Breast epithelium (tissue), 3 donors: ENCODE measurements around the gene UBE2M.

Experiments used
- CTCF ChIP-seq, 3 donors: fragments of 450-650 bp; IDR thresholded peaks; one replicate each; pipeline ENCODE4 v1.5.1; 2016 to 2017; ENCODE audit warnings: antibody characterized with exemption in 3 of 3, mild to moderate bottlenecking in 3 of 3, moderate library complexity in 3 of 3
- POLR2A ChIP-seq: fragments of 450-650 bp; IDR thresholded peaks from one replicate; pipeline ENCODE4 v1.6.1; 2016; ENCODE audit warnings: antibody characterized with exemption, mild to moderate bottlenecking, moderate library complexity
- POLR2AphosphoS5 ChIP-seq, 3 donors: sonication (generic); formaldehyde crosslinking; IDR thresholded peaks; one replicate each; pipeline ENCODE4 v1.6.1; 2017; ENCODE audit warnings: antibody characterized with exemption in 3 of 3

GRCh38 chr19:58573658-58574164, 15.3 kb upstream of the UBE2M start:
- no peak for TF ChIP-seq CTCF (IDR thresholded peaks at IDR 0.05)
- TF ChIP-seq POLR2AphosphoS5 (IDR thresholded peaks at IDR 0.05) = no peak
- TF ChIP-seq POLR2A = no peak
